Spleen (tissue), 7 donors: ENCODE data around the gene VWA1.

Experiments used
- CTCF ChIP-seq, 11 experiments: fragments of 200-600 bp in 7 of 11; fragments of 450-650 bp in 4 of 11; sonication (generic) in 4 of 11; IDR thresholded peaks in 8 of 11; conservative IDR thresholded peaks in 3 of 11; 1 replicate in 7 of 11; 2 replicates in 4 of 11; pipeline versions ENCODE4 v1.4.0 to v1.8.0; 2016 to 2021; ENCODE audit warnings: antibody characterized with exemption in 11 of 11, inconsistent platforms in 4 of 11, mild to moderate bottlenecking in 1 of 11
- POLR2A ChIP-seq, 3 donors: fragments of 450-650 bp; IDR thresholded peaks; one replicate each; pipeline ENCODE4 v1.5.1; 2017; ENCODE audit warnings: antibody characterized with exemption in 3 of 3, mild to moderate bottlenecking in 1 of 3
- donor health status: DM: no; HTN: no; CAD: no; lungs with moderate emphysema.
- donor health status: DM: no; HTN: no; CAD: no.
- donor health status: DM: no; HTN: no; CAD: no.

GRCh38 chr1:1440262-1441001 is 4.9 kb downstream of the VWA1 start:
- TF ChIP-seq CTCF (IDR thresholded peaks at IDR 0.05 in 8 of 11, conservative IDR thresholded peaks at IDR 0.05 in 3 of 11) (no peak), POLR2A (IDR thresholded peaks at IDR 0.05) (no peak)
